B cell (primary cell): ENCODE data around the gene UGT2A2. TPM values are rescaled to one million over a fixed set of nuclear protein-coding genes. Genes with fewer than 3 reads are reported as not detected.

Source experiments
- ATAC-seq: fragments of 200-7000 bp; cut with Tn5 transposase; one replicate; pipeline ENCODE4 v1.10.0; 2021; ENCODE audit warnings: low read depth, mild to moderate bottlenecking, moderate number of reproducible peaks, moderate library complexity
- CTCF ChIA-PET: fragments of 350-600 bp; sonication (Branson Sonifier 250); formaldehyde crosslinking; loops from one replicate; lab custom pipeline; 2021; ENCODE audit warnings: antibody characterized with exemption, inconsistent platforms; lab: Charles Lee
- POLR2A ChIA-PET: fragments of 350-600 bp; sonication (Branson Sonifier 250); formaldehyde crosslinking; loops from one replicate; lab custom pipeline; 2021; ENCODE audit warnings: antibody characterized with exemption; lab: Charles Lee
- DNase-seq: peaks from one replicate; pipeline ENCODE4 v3.0.0; 2013
- H2AFZ ChIP-seq: 2 replicates; pipeline ENCODE4 v1.6.1; 2012; ENCODE audit warnings: mild to moderate bottlenecking, low read depth, low read length; ENCODE audit not compliant: insufficient read depth, poor library complexity, severe bottlenecking
- H3K27ac ChIP-seq, 2 donors: 1 replicate in 1 of 2; 2 replicates in 1 of 2; pipeline ENCODE4 v1.5.1; 2012 to 2013; ENCODE audit warnings: low read length in 2 of 2, mild to moderate bottlenecking in 2 of 2, moderate library complexity in 1 of 2
- H3K27me3 ChIP-seq, 4 experiments: fragments of 200-600 bp in 1 of 4; sonication (generic) in 1 of 4; replicated peaks in 1 of 4; 1 replicate in 2 of 4; 2 replicates in 2 of 4; pipeline versions ENCODE4 v1.6.1 to v1.7.0; 2013 to 2016; ENCODE audit warnings: low read length in 3 of 4, mild to moderate bottlenecking in 2 of 4, mixed read lengths in 1 of 4, moderate library complexity in 1 of 4; ENCODE audit not compliant: insufficient read depth in 4 of 4, control insufficient read depth in 3 of 4; ENCODE audit errors: control extremely low read depth in 1 of 4
- H3K36me3 ChIP-seq, 2 experiments: replicated peaks in 1 of 2; 1 replicate in 1 of 2; 2 replicates in 1 of 2; pipeline versions ENCODE4 v1.6.1 to v1.7.1; 2013; ENCODE audit warnings: low read length in 1 of 2; ENCODE audit not compliant: insufficient read depth in 2 of 2, control insufficient read depth in 1 of 2; ENCODE audit errors: control extremely low read depth in 1 of 2, extremely low read depth in 1 of 2
- H3K4me1 ChIP-seq, 2 donors: fragments of 200-600 bp in 1 of 2; sonication (generic) in 1 of 2; 1 replicate in 1 of 2; 2 replicates in 1 of 2; pipeline versions ENCODE4 v1.5.1 to v1.6.1; 2013 to 2017; ENCODE audit warnings: low read length in 2 of 2; ENCODE audit not compliant: control insufficient read depth in 2 of 2, insufficient read depth in 2 of 2
- H3K4me2 ChIP-seq: replicated peaks from 2 replicates; pipeline ENCODE3; 2012; ENCODE audit warnings: mild to moderate bottlenecking, low read depth, low read length; ENCODE audit not compliant: poor library complexity, severe bottlenecking
- H3K4me3 ChIP-seq, 5 experiments: fragments of 200-600 bp in 1 of 5; sonication (generic) in 1 of 5; 1 replicate in 3 of 5; 2 replicates in 2 of 5; pipeline versions ENCODE4 v1.5.1 to v1.7.0; 2011 to 2016; ENCODE audit warnings: low read length in 4 of 5, mild to moderate bottlenecking in 4 of 5, low read depth in 2 of 5, control low read depth in 1 of 5, moderate library complexity in 1 of 5; ENCODE audit not compliant: insufficient read depth in 1 of 5; ENCODE audit errors: control extremely low read depth in 1 of 5, extremely low read depth in 1 of 5
- H3K79me2 ChIP-seq: fragments of 200-600 bp; sonication (generic); one replicate; pipeline ENCODE4 v1.6.0; 2016; ENCODE audit warnings: low read length; ENCODE audit not compliant: control insufficient read depth, insufficient read depth
- H3K9ac ChIP-seq: fragments of 200-600 bp; sonication (generic); 2 replicates; pipeline ENCODE4 v1.6.1; 2017; ENCODE audit warnings: mild to moderate bottlenecking, low read length, moderate library complexity
- H3K9me3 ChIP-seq, 3 donors: one replicate each; pipeline versions ENCODE4 v1.6.1 to v1.7.1; 2013; ENCODE audit warnings: low read length in 2 of 3; ENCODE audit not compliant: control insufficient read depth in 2 of 3, insufficient read depth in 1 of 3; ENCODE audit errors: control extremely low read depth in 1 of 3
- H4K20me1 ChIP-seq: 2 replicates; pipeline ENCODE4 v1.6.0; 2012; ENCODE audit warnings: mild to moderate bottlenecking, low read length; ENCODE audit not compliant: insufficient read depth, control insufficient read depth, poor library complexity, severe bottlenecking
- H3K27ac Mint-ChIP-seq: one replicate; pipeline ENCODE4 v1.8.0; 2021; ENCODE audit warnings: mixed read lengths
- H3K27me3 Mint-ChIP-seq: one replicate; pipeline ENCODE4 v1.8.0; 2021; ENCODE audit warnings: mixed read lengths
- H3K4me1 Mint-ChIP-seq: one replicate; pipeline ENCODE4 v1.8.0; 2021; ENCODE audit warnings: mixed read lengths
- H3K4me3 Mint-ChIP-seq: one replicate; pipeline ENCODE4 v1.8.0; 2021; ENCODE audit warnings: mixed read lengths
- H3K9me3 Mint-ChIP-seq: one replicate; pipeline ENCODE4 v1.8.0; 2022; ENCODE audit warnings: mixed read lengths; ENCODE audit not compliant: insufficient read depth
- CTCF ChIP-seq: fragments of 200-600 bp; IDR thresholded peaks from one replicate; pipeline ENCODE4 v1.8.0; 2022; ENCODE audit warnings: antibody characterized with exemption, mild to moderate bottlenecking
- EZH2 ChIP-seq: IDR thresholded peaks from 2 replicates; pipeline ENCODE4 v1.6.1; 2012; ENCODE audit warnings: borderline replicate concordance, low read depth, mild to moderate bottlenecking, moderate library complexity, low read length; ENCODE audit not compliant: insufficient read depth, poor library complexity, severe bottlenecking
- WGBS: methylation state at CpG from one replicate; pipeline ENCODE4 v1.1.5; 2013; ENCODE audit warnings: missing lambda C conversion rate; ENCODE audit not compliant: insufficient coverage; 5-methylcytosine and 5-hydroxymethylcytosine counted together
- intact Hi-C: fragments of 100-400 bp; cut with micrococcal nuclease; formaldehyde crosslinking; loops from one replicate; pipeline ENCODE4 v1.10.0; 2022
- polyA plus RNA-seq: library from polyadenylated mRNA; depleted of rRNA; stranded (reverse); fragments of >200 nt; gene quantifications from 2 replicates; pipeline ENCODE4 v1.2.3, GENCODE V29; 2012
- total RNA-seq, 2 donors: library from RNA; stranded (reverse); fragments of 120-200 nt in 1 of 2; gene quantifications; 1 replicate in 1 of 2; 2 replicates in 1 of 2; pipeline versions ENCODE4 v1.2.3 to v1.2.4, GENCODE V29; 2013 to 2022

UGT2A2 gene
- total and polyA plus RNA-seq, 2 donors (not counting 1 experiment from before 2014, with no cell fraction given) = not detected

GRCh38 chr4:69653147-69653546 lies 13.7 kb upstream of the UGT2A2 start, which contains the start of gene UGT2A1:
Gene UGT2A1 (minus strand): TSS chr4:69653247. CDS start chr4:69647644, 5,603 bp downstream.
- intact Hi-C loops = no loop called here
- H3K27me3 ChIP-seq = no peaks in the 10 kb centered on the region
- DNase-seq = no peak
- H3K4me2 ChIP-seq = no peak within 1 kb of the TSS
- no peak within 1 kb of the TSS for H3K4me3 Mint-ChIP-seq
- POLR2A ChIA-PET = no interaction called here
- no peak within 1 kb of the TSS for H3K4me3 ChIP-seq
- no peaks in the 10 kb centered on the region for H3K4me1 Mint-ChIP-seq
- no peak within 1 kb of the TSS for H3K9ac ChIP-seq
- no CpG with 5 or more reads among the region's 1 CpG for WGBS
- H3K9me3 ChIP-seq = peaks cover 0 to under 1% (median 0%) of the 10 kb centered on the region in 3 donors
- TF ChIP-seq CTCF (no peak), EZH2 (no peak)
- H3K36me3 ChIP-seq = no peaks in the 10 kb centered on the region
- H3K9me3 Mint-ChIP-seq = no peaks in the 10 kb centered on the region
- H3K4me1 ChIP-seq = no peaks in the 10 kb centered on the region
- no peak for ATAC-seq
- H3K27ac ChIP-seq = no peak within 1 kb of the TSS
- H2AFZ ChIP-seq = no peak within 1 kb of the TSS
- no peaks in the 10 kb centered on the region for H3K79me2 ChIP-seq
- H4K20me1 ChIP-seq = no peaks in the 10 kb centered on the region
- no peaks in the 10 kb centered on the region for H3K27me3 Mint-ChIP-seq
- CTCF ChIA-PET = no interaction called here
- no peak within 1 kb of the TSS for H3K27ac Mint-ChIP-seq

- H3K9ac ChIP-seq = no peak overlapping the region
- H3K4me2 ChIP-seq = no peak overlapping the region
- no peaks in the 10 kb centered on the region for H3K9me3 ChIP-seq
- H2AFZ ChIP-seq = no peak overlapping the region
- H3K9me3 Mint-ChIP-seq = no peaks in the 10 kb centered on the region
- no peaks in the 10 kb centered on the region for H3K27me3 Mint-ChIP-seq
- H3K4me1 Mint-ChIP-seq = no peaks in the 10 kb centered on the region
- WGBS = no CpG with 5 or more reads among the region's 3 CpGs
- no peaks in the 10 kb centered on the region for H3K27me3 ChIP-seq
- ChIA-PET CTCF (no interaction called here), POLR2A (no interaction called here)
- TF ChIP-seq EZH2 (no peak), CTCF (no peak)
- H3K4me3 ChIP-seq = no peak overlapping the region
- no peak overlapping the region for H3K27ac Mint-ChIP-seq
- DNase-seq = no peak
- H3K27ac ChIP-seq = no peak overlapping the region
- no peak for ATAC-seq
- intact Hi-C loops = no loop called here
- no peaks in the 10 kb centered on the region for H3K79me2 ChIP-seq
- H3K4me1 ChIP-seq = no peaks in the 10 kb centered on the region
- no peaks in the 10 kb centered on the region for H4K20me1 ChIP-seq
- no peaks in the 10 kb centered on the region for H3K36me3 ChIP-seq
- H3K4me3 Mint-ChIP-seq = no peak overlapping the region
Observed at GRCh38 chr4:69650872-69651271, 11.4 kb upstream of the UGT2A2 start.
